ENCODE measurements around the gene KCNK16.
"Not testable (repeated sequence)": the region's sequence is repeated elsewhere in the genome, so short reads cannot be mapped to it uniquely, and the experiment has no call there.

Gene KCNK16

GRCh38 chr6:39309942-39310531, 12.5 kb downstream of the KCNK16 start:
- peak; percentile 30 for DNase-seq (ENCODE audit: low read depth)

GRCh38 chr6:39307462-39307861, 15.0 kb downstream of the KCNK16 start:
- DNase-seq (ENCODE audit: low read depth) = no peak

DNA sequence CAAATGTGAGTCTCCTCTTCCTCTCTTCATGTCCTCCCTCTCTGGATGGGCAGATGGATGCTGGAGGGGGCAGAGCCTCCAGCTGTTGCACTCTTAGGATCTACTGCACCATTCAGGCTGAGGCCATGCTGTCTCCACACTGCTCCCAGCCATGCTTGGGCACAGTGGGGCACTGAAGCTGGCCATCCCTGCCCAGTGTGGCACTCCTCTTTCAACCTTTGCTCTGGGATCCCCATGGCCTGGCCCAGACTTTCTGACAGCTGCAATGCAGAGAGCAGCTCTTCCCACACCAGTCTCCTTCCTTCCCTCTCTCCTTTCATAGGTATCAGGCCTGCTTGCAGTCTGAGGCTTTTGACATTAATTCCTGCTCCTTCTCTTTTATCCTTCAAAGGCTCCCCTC, 17.6 kb downstream of the KCNK16 start:
- no peak for DNase-seq (ENCODE audit: low read depth)

DNA sequence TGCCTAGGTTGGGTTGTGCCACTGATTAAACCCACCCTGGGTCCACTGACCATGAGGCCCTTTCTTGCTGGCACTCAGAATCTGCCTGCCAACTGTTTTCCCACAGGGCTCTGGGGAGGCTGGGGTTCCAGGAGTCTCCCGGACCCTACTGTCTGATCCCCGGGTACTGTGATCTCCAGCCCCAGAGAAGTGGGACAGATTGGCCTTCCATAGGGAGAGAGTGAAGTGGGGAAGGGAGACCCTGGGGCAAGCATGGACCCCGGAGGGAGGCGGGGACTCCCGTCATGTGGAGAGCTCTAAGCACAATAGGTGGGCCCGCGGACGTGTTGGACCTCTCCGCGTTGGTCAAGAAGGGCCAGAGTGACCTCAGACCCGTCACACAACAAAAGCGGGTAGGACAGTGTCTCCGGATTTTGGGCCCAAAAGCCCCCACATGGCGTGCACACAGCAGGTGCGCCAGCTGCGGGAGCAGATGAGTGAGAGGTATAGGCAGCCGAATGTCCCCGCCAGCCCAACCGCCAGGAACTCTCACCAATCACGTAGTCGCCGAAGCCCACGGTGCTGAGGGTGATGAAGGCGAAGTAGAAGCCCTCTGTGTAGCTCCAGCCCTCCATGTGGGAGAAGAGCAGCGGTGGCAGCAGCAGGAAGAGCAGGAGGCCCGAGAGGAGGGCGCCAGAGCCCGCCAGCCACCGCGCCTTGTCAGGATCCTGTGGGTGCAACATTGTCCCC, 18.9 kb downstream of the KCNK16 start:
- DNase-seq (ENCODE audit: low read depth) = no peak

GRCh38 chr6:39302669-39303424, 19.7 kb downstream of the KCNK16 start:
- peak; percentile 77 for DNase-seq (ENCODE audit: low read depth)

DNA sequence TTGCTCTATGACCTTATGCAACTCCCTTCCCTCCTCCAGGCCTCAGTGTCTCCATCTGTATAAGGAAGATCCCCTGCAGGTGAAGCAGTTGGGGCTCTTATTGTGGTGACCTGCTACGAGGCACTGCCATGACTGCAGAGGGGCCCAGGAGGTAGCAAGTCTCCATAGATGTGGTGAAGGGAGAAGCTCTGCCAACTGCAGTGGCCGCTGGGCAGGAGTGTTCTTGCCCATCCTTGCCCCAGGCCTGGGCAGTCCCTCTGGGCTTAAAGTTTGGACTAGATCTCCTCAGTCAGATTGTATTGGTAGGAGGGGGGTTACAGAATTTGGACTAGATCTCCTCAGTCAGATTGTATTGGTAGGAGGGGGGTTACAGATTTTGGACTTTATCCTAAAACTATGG, 20.5 kb downstream of the KCNK16 start:
- no peak for DNase-seq (ENCODE audit: low read depth)

GRCh38 chr6:39301606-39302005, 20.9 kb downstream of the KCNK16 start:
- no peak for DNase-seq (ENCODE audit: low read depth)

GRCh38 chr6:39300739-39301138, 21.8 kb downstream of the KCNK16 start:
- DNase-seq (ENCODE audit: low read depth) = no peak

DNA sequence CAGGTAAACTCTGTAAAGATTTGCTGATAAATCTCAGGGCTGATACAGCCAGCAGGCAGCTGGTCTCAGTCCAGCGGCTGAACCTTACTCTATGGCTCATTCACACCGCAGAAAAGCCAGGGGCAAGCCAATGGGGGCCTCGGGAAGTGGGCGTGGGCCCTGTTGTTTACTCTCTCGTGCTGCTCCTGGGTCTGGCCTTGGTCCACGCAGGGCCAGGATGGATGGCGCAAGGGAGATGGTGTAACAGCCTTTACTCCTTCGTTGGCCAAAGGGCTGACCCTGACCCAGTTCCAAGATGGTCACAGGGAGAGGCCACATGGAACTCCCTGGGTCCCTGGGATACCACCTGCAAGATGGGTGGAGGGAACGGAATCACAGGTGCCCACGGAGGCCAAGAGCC, 24.4 kb downstream of the KCNK16 start:
- no peak for DNase-seq (ENCODE audit: low read depth)

DNA sequence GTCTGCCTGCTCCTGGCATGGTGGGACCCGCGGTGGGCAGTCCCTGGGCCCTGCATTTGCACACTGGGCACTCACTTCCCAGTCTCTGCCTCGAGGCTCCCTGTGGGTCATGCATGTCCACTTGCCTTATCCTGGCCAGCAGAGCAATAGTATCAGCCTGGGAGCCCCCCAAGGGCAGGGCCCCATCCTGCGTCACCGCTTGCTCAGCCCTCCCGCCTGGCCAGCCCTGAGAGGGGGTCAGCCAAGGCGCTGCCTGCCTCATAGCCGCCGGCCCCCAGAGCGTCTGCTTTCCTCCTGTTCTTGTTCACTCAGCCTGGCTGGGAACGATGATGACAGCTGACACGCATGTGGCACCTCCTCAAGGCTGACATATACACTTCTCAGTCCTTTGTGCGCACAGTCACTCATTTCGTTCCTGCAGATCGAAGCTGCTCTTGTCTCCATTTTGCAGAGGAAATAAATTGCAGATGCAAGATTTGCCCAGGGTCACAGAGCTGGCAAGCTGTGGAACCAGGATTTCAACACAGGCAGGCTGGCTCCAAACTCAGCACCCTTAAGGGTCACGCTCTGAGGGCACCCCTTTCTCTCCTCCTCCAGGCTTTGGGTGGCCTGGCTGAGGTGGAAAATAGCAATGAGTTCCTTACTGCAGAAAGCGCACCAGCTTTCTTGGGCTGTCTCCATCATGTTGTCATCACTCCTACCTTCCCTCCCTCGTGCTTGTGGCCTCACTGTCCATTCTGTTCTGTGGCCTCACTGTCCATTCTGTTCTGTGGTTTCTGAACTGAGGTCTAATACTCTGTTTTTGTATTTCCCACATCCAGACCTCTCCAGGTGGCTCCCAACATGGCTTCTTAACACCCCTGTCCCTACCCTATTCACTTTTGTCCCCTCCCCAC, 25.5 kb downstream of the KCNK16 start:
- DNase-seq (ENCODE audit: low read depth) = no peak

DNA sequence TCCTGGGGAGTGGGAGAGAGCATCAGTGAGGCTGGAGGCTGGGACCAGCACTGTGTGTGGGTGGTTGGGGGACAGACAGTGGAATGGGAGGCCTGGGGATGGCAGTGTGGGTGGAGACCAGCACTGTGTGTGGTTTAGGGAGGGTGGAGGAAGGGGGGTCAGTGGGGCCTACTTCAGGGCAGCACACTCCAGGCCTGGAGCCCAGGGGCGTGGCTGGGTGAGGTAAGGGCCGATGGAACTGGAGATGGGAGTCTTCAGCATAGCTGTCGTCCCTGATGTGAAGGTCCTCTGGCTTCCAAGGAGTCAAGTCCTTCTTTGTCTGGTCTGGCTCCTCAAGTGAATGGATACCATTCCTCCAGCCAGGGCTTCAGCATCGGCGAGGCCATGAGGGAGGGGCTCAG, 26.9 kb downstream of the KCNK16 start:
- no peak for DNase-seq (ENCODE audit: low read depth)

DNA sequence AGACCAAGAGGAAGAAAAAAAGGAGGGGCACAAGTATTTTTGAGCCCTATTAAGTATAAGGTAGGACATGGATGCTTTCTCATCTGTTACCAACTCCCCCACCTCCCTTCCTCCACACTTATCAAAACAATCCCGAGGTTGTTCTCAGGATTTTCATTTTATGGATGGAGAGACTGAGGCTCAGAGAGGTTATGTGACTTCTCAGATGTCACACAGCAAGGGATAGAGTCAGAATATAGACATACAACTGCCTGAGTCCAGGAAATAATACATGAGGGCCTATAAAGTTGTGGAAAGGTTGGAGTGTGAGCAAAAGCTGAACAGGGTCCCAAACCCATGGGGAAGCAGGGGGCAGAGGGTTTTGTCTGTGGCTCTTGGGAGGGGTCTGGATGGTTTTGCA, 27.6 kb downstream of the KCNK16 start:
- no peak for DNase-seq (ENCODE audit: low read depth)

GRCh38 chr6:39294133-39294532, 28.4 kb downstream of the KCNK16 start:
- no peak for DNase-seq (ENCODE audit: low read depth)

- DNase-seq (ENCODE audit: low read depth) = no peak
Observed at GRCh38 chr6:39292637-39293036, 29.9 kb downstream of the KCNK16 start.

DNA sequence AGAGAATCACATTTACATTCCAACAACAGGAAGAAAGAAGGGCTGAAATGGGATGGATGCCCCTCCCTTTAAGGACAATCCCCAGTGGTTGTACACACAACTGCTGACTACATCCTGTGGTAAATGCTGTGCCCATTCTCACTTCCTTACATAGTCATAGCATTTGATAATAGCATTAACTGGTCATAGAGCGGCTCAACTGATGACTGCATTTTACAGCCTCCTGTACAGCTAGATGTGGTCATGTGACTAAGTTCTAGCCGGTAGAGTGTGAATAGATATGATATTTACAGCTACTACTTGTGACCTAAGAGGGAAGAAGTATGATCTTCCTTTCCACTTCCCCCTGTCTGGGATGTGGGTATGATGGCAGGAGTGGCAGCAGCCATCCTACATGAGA, 33.0 kb downstream of the KCNK16 start:
- DNase-seq (ENCODE audit: low read depth) = no peak

GRCh38 chr6:39287601-39288000, 34.9 kb downstream of the KCNK16 start:
- no peak for DNase-seq (ENCODE audit: low read depth)

- not testable (repeated sequence) for DNase-seq (ENCODE audit: low read depth)
Observed at GRCh38 chr6:39286596-39286995, 35.9 kb downstream of the KCNK16 start.

- no peak for DNase-seq (ENCODE audit: low read depth)
Observed at GRCh38 chr6:39282774-39283173, 39.7 kb downstream of the KCNK16 start.

DNA sequence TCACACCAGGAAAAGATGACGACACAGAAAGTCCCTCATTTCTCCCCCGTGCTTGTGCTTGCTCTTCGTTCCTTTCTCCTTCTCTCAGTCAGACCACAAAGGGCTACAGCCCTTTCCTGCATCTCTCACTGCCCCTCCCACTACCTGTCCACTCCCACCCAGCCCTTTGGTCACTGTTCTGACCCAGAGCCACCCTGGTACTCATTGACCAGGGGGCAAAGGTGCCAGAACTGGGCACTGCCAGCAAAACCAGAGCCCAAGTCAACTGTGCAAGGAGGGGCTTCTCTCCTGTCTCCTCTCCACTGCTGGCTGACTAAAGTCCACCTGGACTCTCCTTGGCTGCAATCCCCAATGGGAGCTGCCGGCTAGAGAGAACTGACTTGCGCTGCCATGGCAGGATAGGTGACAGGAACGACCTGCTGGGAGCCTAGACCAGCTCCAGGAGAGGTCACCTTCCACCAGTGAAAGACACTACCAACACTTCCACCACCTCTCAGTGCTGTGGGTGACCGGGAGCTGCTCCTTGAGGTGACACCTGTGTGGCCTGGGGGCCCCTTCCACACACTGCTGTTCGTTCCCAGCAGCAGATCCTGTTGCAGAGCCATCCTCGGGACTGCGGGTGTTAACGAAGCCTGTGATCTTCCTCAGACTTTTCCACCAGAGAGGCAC, 41.1 kb downstream of the KCNK16 start:
- DNase-seq (ENCODE audit: low read depth) = no peak

GRCh38 chr6:39280247-39280731, 42.2 kb downstream of the KCNK16 start:
- no peak for DNase-seq (ENCODE audit: low read depth)

- no peak for DNase-seq (ENCODE audit: low read depth)
Observed at GRCh38 chr6:39279539-39279938, 43.0 kb downstream of the KCNK16 start.

All from stimulated activated CD4-positive, alpha-beta T cell treated with anti-CD3 and anti-CD28 coated beads, Interleukin-2, amount 100 ng/mL, for 4 hours (primary cell).